Mesothelial cell of epicardium (in vitro differentiated cells): ENCODE measurements around the gene NUFIP1. TPM values are rescaled to one million over a fixed set of nuclear protein-coding genes. Genes with fewer than 3 reads are reported as not detected.

Experiments
- DNase-seq, 2 experiments: peaks; one replicate each; pipeline ENCODE4 v3.0.0; 2021; ENCODE audit warnings: low spot score in 2 of 2; ENCODE audit not compliant: unreplicated experiment in 2 of 2
- H3K27ac Mint-ChIP-seq: 2 replicates; pipeline ENCODE4 v1.8.0; 2021; ENCODE audit warnings: mixed read lengths
- H3K27me3 Mint-ChIP-seq: 2 replicates; pipeline ENCODE4 v1.8.0; 2021; ENCODE audit warnings: low read depth, mixed read lengths
- H3K36me3 Mint-ChIP-seq: 2 replicates; pipeline ENCODE4 v1.8.0; 2021; ENCODE audit warnings: mixed read lengths
- H3K4me1 Mint-ChIP-seq: 2 replicates; pipeline ENCODE4 v1.8.0; 2021; ENCODE audit warnings: mixed read lengths
- H3K4me3 Mint-ChIP-seq: 2 replicates; pipeline ENCODE4 v1.8.0; 2021; ENCODE audit warnings: mild to moderate bottlenecking, moderate library complexity, mixed read lengths
- H3K9me3 Mint-ChIP-seq: 2 replicates; pipeline ENCODE4 v1.8.0; 2021; ENCODE audit warnings: mixed read lengths
- CTCF ChIP-seq: fragments of 200-600 bp; sonication (generic); IDR thresholded peaks from one replicate; pipeline ENCODE4 v1.5.0; 2021; ENCODE audit warnings: antibody characterized with exemption; ENCODE audit not compliant: unreplicated experiment
- total RNA-seq: library from RNA; stranded (reverse); gene quantifications from 3 replicates; pipeline ENCODE4 v1.2.1, GENCODE V29; 2021

Gene NUFIP1
- total RNA-seq, 1 donor from 2014 or later, result 9.9 TPM

- no peaks in the 10 kb centered on the region for H3K27me3 Mint-ChIP-seq
- H3K36me3 Mint-ChIP-seq, result no peaks in the 10 kb centered on the region
- peak; percentile 41 for TF ChIP-seq CTCF
- H3K4me3 Mint-ChIP-seq, result no peak overlapping the region
- H3K9me3 Mint-ChIP-seq, result no peaks in the 10 kb centered on the region
- peaks cover 8% of the 10 kb centered on the region for H3K4me1 Mint-ChIP-seq
- DNase-seq, result peak; percentile 96 to 100
- no peak overlapping the region for H3K27ac Mint-ChIP-seq
These were observed 71.5 kb downstream of the NUFIP1 start for GRCh38 chr13:44917589-44918325.

GRCh38 chr13:44912278-44913016 lies 76.8 kb downstream of the NUFIP1 start:
- no peak for DNase-seq
- Mint-ChIP-seq H3K4me1 (no peaks in the 10 kb centered on the region), H3K36me3 (no peaks in the 10 kb centered on the region), H3K9me3 (peaks cover 7% of the 10 kb centered on the region), H3K4me3 (no peak overlapping the region), H3K27ac (no peak overlapping the region), H3K27me3 (no peaks in the 10 kb centered on the region)
- TF ChIP-seq CTCF, result no peak

GRCh38 chr13:44908712-44909111 lies 80.6 kb downstream of the NUFIP1 start:
- Mint-ChIP-seq H3K36me3 (no peaks in the 10 kb centered on the region), H3K27me3 (peaks cover under 1% of the 10 kb centered on the region), H3K4me3 (no peak overlapping the region), H3K4me1 (peaks cover 30% of the 10 kb centered on the region), H3K27ac (no peak overlapping the region), H3K9me3 (peaks cover 7% of the 10 kb centered on the region)
- no peak for DNase-seq
- TF ChIP-seq CTCF, result no peak

- H3K36me3 Mint-ChIP-seq, result no peaks in the 10 kb centered on the region
- TF ChIP-seq CTCF, result no peak
- H3K4me3 Mint-ChIP-seq, result no peak overlapping the region
- peaks cover 2% of the 10 kb centered on the region for H3K27me3 Mint-ChIP-seq
- peaks cover 35% of the 10 kb centered on the region for H3K4me1 Mint-ChIP-seq
- DNase-seq, result no peak
- no peak overlapping the region for H3K27ac Mint-ChIP-seq
- peaks cover 7% of the 10 kb centered on the region for H3K9me3 Mint-ChIP-seq
These were observed 81.0 kb downstream of the NUFIP1 start for GRCh38 chr13:44908266-44908665.

GRCh38 chr13:44906713-44907112 lies 82.6 kb downstream of the NUFIP1 start:
- DNase-seq, result no peak
- H3K36me3 Mint-ChIP-seq, result no peaks in the 10 kb centered on the region
- H3K27me3 Mint-ChIP-seq, result peaks cover 4% of the 10 kb centered on the region
- H3K4me1 Mint-ChIP-seq, result peaks cover 39% of the 10 kb centered on the region
- H3K27ac Mint-ChIP-seq, result peak overlapping the region; percentile 82
- no peaks in the 10 kb centered on the region for H3K9me3 Mint-ChIP-seq
- no peak overlapping the region for H3K4me3 Mint-ChIP-seq
- no peak for TF ChIP-seq CTCF
